ENCODE results near the gene RNF11. TPM values are rescaled to one million over a fixed set of nuclear protein-coding genes. Genes with fewer than 3 reads are reported as not detected.

Gene RNF11
- polyA plus RNA-seq, 4 donors = 120 to 152 (median 126) TPM

- no peak for DNase-seq (ENCODE audit: low read depth in 4 of 4, low spot score in 2 of 4)
Observed at GRCh38 chr1:51263147-51263877, 27.2 kb downstream of the RNF11 start.

- no peak for DNase-seq (ENCODE audit: low read depth in 4 of 4, low spot score in 2 of 4)
Observed at GRCh38 chr1:51264451-51264850, 28.4 kb downstream of the RNF11 start.

- DNase-seq (ENCODE audit: low read depth in 4 of 4, low spot score in 2 of 4) = no peak
Observed at GRCh38 chr1:51265618-51266017, 29.5 kb downstream of the RNF11 start.

- DNase-seq (ENCODE audit: low read depth in 4 of 4, low spot score in 2 of 4) = no peak
Observed at GRCh38 chr1:51266181-51266580, 30.1 kb downstream of the RNF11 start.

- no peak for DNase-seq (ENCODE audit: low read depth in 4 of 4, low spot score in 2 of 4)
Observed at GRCh38 chr1:51266791-51267190, 30.7 kb downstream of the RNF11 start.

- no peak for DNase-seq (ENCODE audit: low read depth in 4 of 4, low spot score in 2 of 4)
Observed at GRCh38 chr1:51268634-51269033, 32.6 kb downstream of the RNF11 start.

- no peak for DNase-seq (ENCODE audit: low read depth in 4 of 4, low spot score in 2 of 4)
Observed at GRCh38 chr1:51270751-51271150, 34.7 kb downstream of the RNF11 start.

- DNase-seq (ENCODE audit: low read depth in 4 of 4, low spot score in 2 of 4) = no peak
Observed at GRCh38 chr1:51272916-51273315, 36.8 kb downstream of the RNF11 start.

- no peak for DNase-seq (ENCODE audit: low read depth in 4 of 4, low spot score in 2 of 4)
Observed at GRCh38 chr1:51274676-51275075, 38.6 kb downstream of the RNF11 start.

GRCh38 chr1:51276286-51276685 is 40.2 kb downstream of the RNF11 start:
- DNase-seq (ENCODE audit: low read depth in 4 of 4, low spot score in 2 of 4) = no peak

GRCh38 chr1:51280321-51280978 is 44.4 kb downstream of the RNF11 start:
- DNase-seq (ENCODE audit: low read depth in 4 of 4, low spot score in 2 of 4) = no peak

GRCh38 chr1:51281807-51282206 is 45.7 kb downstream of the RNF11 start:
- DNase-seq (ENCODE audit: low read depth in 4 of 4, low spot score in 2 of 4) = no peak

- no peak for DNase-seq (ENCODE audit: low read depth in 4 of 4, low spot score in 2 of 4)
Observed at GRCh38 chr1:51282605-51283004, 46.5 kb downstream of the RNF11 start.

GRCh38 chr1:51283979-51284378 is 47.9 kb downstream of the RNF11 start:
- no peak for DNase-seq (ENCODE audit: low read depth in 4 of 4, low spot score in 2 of 4)

GRCh38 chr1:51284487-51284954 is 48.4 kb downstream of the RNF11 start:
- DNase-seq (ENCODE audit: low read depth in 4 of 4, low spot score in 2 of 4) = no peak

GRCh38 chr1:51285055-51285454 is 49.0 kb downstream of the RNF11 start:
- DNase-seq (ENCODE audit: low read depth in 4 of 4, low spot score in 2 of 4) = no peak

- DNase-seq (ENCODE audit: low read depth in 4 of 4, low spot score in 2 of 4) = no peak
Observed at GRCh38 chr1:51287966-51288365, 51.9 kb downstream of the RNF11 start.

- DNase-seq (ENCODE audit: low read depth in 4 of 4, low spot score in 2 of 4) = no peak
Observed at GRCh38 chr1:51288578-51288977, 52.5 kb downstream of the RNF11 start.

- no peak for DNase-seq (ENCODE audit: low read depth in 4 of 4, low spot score in 2 of 4)
Observed at GRCh38 chr1:51289676-51290488, 53.8 kb downstream of the RNF11 start.

- DNase-seq (ENCODE audit: low read depth in 4 of 4, low spot score in 2 of 4) = no peak
Observed at GRCh38 chr1:51290489-51290847, 54.4 kb downstream of the RNF11 start.

- DNase-seq (ENCODE audit: low read depth in 4 of 4, low spot score in 2 of 4) = no peak
Observed at GRCh38 chr1:51293898-51294515, 57.9 kb downstream of the RNF11 start.
